HG03378 (cell line): ENCODE measurements around the gene CDX2.
"Not testable (repeated sequence)": the region's sequence is repeated elsewhere in the genome, so short reads cannot be mapped to it uniquely, and the experiment has no call there.

ENCODE experiments used
- ATAC-seq: cut with Tn5 transposase; IDR thresholded peaks from one replicate; pipeline ENCODE4 v1.9.1; 2021; ENCODE audit warnings: mild to moderate bottlenecking, moderate library complexity; ENCODE audit not compliant: unreplicated experiment

The CDX2 gene, protein sequence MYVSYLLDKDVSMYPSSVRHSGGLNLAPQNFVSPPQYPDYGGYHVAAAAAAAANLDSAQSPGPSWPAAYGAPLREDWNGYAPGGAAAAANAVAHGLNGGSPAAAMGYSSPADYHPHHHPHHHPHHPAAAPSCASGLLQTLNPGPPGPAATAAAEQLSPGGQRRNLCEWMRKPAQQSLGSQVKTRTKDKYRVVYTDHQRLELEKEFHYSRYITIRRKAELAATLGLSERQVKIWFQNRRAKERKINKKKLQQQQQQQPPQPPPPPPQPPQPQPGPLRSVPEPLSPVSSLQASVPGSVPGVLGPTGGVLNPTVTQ

DNA sequence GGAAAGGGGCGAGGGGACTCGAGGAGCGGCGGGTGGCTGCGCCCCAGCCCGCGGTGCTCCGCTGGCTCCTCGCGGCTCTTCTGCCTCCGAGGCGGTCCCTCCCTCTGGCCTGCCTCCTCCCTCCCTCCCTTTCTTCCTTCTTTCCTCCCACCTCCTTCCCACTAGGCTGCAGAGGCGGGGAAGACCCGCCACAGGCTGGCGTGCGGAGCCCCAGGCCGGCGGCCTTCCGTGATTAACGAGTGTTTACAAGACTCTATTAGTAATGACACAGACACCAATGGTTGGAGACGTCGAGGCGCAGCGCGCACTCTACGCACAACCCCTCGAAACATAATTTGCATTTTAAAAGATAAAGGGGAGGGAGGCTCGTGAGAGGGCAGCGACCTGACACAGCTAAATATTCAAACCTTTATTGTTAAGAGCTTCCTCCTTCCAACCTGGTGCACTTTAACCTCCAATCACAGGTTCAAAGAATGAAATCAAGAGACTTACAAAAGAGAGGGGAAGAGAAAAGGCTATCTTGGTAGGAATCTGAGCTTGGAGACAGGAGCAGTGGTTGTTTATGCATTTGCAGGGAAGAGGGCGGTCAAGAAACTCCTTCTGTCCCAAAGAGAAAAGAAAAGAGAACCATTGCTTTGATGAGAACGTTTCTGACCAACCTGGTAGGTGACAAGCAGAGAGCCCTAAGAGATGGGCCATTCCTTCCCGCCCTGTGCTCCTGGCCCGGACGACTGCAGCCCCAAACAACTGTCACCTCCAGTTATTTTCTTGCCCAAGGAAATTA lies at the start of gene CDX2:
Gene CDX2, minus strand, starts transcription at position 234 of the 784 bp plus-strand sequence. CDS start 309 bp downstream, outside the sequence.
- no peak for ATAC-seq

DNA sequence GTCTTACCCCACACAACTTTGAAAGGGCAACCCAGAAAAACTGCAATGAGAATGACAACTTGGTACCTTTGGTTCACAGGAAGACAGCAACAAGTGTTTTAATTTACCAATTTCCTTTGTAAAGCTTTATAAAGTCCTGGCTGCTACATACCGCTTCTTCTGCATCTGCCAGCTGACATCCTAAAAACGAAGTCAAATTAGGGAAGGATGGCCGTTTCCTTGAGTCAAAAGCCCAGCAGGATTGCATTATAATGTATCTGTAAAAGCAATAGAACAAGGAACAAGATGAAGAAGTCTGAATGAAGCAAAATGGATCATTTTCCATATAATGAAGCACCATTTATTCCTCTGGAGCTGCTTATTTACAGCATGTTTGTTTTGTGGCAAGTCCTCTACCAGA lies 45.2 kb upstream of the CDX2 start:
- ATAC-seq = no peak

DNA sequence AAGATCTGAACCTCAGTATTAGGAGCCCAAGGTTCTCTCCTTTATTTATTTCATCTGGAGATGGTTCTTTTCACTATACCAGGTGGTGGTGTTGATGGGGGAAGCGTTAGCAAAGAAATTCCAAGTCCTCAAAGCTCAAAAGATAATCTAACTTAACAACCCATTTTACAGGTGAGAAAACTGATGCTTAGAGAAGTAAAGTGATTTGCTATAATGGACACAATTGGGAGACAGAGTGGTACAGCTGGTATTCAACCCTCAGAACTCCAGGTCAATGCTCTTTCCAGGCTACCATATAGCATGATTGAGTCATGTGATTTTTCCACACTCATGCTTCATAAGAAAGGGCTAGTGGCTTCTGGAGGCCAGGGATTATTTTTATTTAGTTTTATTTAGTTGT lies 44.4 kb upstream of the CDX2 start:
- no peak for ATAC-seq

DNA sequence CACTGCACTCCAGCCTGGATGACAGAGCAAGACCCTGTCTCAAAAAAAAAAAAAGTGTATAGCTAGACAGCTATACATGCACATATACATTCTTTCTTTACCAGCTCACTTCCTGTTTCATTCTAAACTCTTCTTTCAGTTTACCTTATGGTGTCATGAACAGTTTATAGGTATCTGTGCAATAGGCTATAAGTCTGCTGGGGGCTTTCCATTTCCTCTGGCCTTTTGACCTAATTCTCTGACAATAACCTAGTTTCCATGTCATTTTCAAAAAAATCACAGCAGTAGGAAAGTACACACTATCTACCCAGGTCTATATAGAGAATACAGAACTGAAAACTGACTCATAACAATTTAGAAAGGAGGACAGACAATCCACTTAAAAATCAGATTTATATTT lies 43.8 kb upstream of the CDX2 start:
- peak; percentile 94 for ATAC-seq

DNA sequence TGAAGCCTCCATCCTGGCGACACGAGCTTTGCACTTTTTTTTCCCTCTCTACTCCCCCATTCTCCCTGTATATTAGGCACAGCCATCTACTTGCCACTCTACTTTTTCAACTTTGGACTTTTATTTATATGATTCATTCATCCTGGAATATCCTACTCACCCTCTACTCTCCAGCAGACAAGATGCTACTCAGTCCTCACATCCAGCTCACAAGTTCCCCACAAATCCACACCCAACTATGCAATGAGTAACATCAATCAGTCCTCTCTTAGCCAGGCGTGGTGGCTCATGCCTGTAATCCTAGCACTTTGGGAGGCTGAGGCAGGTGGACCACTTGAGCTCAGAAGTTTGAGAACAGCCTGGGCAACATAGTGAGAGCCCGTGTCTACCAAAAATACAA lies 43.3 kb upstream of the CDX2 start:
- no peak for ATAC-seq

DNA sequence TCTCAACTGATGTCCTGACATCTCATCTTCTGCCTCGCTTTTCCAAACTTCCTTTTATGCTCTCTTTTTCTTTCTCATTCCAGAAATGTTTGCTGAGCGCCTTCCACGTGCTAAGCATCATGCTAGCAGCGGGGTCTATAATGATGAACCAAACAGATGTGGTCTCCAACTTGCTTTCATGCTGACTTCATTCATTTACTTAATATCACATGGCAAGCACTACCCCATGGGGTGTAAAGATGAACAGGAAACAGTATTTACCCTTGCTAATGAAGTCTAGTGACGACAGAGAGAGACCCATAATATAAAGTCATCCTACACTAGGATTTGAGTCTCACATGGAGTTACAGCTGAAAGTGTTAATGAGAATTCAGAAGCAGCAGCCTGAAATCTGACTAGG lies 40.9 kb upstream of the CDX2 start:
- no peak for ATAC-seq

DNA sequence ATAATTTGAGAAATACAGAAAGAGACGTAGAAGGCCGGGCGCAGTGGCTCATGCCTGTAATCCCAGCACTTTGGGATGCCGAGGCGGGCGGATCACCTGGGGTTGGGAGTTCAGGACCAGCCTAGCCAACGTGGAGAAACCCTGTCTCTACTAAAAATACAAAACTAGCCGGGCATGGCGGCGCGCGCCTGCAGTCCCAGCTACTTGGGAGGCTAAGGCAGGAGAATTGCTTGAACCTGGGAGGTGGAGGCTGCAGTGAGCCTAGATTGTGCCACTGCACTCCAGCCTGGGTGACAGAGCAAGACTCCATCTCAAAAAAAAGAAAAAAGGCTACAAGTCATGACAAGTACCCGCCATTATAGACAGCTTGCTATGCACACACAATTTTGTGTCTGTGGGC lies 35.9 kb upstream of the CDX2 start:
- not testable (repeated sequence) for ATAC-seq

DNA sequence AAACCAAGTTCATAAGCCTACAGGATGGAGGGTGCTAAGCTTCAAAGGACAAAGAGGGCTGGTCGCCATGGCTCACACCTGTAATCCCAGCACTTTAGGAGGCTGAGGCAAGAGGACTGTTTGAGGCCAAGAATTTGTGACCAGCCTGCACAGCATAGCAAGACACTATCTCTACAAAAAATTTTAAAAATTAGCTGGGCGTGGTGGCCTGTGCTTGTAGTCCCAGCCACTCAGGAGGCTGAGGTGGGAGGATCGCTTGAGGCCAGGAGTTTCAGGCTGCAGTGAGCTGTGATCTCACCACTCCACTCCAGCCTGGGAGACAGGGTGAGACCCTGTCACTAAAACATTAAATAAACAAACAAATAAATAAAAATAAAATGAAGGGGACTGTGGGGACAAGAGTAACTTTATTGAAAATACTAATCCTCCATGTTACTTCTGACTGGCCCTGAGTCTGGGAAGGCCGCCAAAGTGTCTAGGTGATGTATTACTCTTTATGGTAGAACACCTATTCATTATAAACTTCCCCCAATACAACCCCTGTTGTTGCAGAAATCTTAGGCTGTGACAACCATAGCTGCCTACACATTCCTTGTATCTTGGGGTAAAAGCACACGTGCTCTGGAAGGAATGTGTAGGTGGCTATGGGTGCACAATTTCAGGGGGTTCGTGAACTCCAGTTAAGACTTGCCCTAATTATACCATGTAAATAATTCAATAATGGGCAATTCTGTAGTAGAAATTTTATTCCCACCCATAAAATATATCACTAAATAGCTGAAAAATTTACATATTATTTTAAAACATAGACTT lies 34.0 kb upstream of the CDX2 start:
- no peak for ATAC-seq

DNA sequence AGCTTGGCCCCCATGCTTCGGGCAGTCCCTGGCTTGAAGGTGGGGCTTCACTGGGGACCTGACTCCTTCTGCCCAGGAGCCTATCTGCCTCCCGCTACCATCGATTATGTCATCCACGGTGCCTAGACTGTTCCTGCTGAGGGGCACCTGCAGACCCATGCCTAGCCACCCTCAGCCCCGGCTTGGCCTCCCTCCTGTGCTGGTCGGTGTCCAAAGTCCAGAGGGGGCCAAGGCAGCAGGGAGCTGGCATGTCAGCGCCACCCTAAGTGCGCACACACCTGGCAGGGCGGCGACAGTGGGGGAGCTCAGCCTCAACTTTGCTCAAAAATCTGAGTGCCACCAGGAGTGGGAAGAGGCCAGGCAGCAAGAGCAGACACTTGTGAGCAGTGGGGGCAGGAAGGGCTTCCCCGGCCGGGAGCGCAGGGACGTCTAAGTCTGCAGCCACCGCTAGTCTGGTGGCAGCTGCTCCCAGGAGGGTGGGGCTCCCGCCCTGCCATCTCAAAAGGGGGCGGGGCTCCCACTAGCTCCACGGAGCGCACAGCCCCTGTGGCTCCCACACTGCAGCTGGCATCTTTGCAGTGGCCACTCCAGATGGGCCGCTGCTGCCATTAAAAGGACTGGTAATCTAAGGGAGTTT lies 32.8 kb upstream of the CDX2 start:
- ATAC-seq = no peak

DNA sequence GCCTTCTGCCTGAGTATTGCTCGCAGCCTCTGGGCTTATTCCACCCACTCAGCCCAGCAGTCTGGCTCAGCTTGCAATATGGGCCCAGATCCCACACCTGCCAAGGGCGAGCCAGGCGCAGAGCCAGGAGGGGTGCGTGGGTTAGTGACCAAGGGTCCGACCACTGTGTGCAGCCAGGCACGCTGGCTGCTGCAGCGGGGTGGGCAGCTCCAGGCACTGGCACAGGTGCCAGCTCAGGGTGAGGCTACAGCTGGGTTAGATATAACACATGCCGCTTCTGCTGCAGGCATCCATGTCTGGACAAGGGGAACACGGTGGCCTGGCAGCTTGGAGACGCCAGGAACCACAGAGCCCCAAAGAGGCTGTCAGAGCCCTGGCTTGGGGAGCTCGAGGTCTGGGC lies 31.9 kb upstream of the CDX2 start:
- no peak for ATAC-seq

DNA sequence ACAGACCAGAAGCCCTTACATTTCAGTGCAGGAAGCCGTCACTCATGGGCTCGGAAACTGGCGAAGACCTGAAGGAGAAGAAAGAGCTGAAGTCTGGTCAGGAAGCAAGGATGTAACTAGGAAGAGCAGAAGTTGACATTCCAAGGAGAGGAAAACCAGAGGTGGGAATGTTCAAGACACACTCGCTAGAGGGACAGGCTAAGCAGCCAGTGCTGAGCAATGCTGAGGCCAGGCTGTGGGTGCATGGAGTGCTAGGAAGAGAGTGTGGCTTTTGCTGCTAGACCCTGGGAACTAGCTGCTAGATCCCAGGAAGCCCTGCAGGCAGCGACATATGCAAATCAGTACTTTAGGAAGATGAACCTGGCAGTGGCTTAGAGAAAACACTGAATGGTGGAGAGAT lies 31.5 kb upstream of the CDX2 start:
- ATAC-seq = no peak

DNA sequence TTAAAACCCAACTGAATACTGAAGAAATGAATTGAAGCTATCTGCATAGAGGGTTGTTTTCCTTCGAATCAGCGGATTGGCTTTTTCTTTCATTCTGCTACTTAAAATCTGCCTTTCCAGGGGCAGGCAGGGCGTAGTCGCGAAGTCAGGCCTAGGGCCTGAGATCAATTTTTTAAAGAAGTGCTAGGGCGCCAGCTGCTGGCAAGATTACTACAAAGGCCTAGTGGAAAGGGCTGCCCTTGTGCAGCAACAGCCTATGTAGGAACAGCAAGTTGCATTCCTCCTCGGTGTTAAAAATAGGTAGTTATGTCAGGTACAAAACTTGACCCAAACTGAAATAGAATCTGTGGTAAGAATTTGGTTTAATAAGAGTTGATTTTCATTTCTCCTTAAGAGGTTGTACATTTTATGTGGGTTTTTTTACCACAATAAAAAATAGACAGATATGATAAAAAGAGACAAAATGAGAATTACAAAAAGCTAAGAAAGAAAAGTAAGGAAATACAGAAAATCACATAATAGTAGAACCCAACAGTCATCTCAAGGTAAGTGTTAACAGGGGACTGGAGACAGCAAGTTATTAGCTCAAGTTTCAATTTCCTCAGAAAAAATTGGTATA lies 28.9 kb upstream of the CDX2 start:
- no peak for ATAC-seq

DNA sequence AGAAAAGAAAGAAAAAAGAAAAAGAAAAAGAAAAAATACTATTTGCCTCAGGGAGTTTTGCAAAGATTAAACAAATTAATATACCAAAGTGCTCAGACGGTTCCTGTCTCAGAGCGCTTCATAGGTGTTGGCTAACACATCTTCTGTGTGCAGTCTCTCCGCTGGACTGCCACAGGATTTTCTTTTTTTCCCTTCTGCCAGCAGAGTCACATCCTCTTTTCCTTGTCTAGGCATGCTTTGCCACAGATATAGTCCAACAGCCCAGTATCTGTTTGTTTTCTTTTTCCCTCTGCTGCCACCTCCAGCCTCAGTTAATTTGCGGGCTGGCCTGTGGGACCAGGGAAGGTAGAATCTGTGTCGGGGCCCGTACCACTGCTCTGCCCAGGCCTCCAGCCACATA lies 22.8 kb upstream of the CDX2 start:
- no peak for ATAC-seq

DNA sequence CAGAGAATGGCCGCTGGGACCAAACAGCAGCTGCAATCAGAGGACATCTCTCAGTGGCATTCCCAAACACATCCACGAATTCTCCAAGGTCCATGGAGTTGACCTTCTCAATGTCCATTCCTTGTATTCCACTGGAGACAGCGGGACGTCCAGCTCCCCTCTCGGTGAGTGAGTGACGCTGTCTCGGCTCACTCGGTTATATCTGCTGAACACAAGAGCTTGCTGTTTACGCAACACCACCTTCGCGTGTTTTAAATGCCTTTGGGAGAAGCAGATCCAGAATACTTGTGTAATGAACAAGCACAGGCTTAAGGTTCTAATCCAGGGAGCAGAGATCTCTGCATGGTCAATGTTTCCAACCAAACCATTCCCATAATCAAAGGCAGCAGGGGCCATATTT lies 19.4 kb upstream of the CDX2 start, which contains the start of gene URAD:
Gene URAD, minus strand, starts transcription at position 174 of the 400 bp plus-strand sequence. Its CDS starts 56 bp downstream, at position 118.
- ATAC-seq = no peak

DNA sequence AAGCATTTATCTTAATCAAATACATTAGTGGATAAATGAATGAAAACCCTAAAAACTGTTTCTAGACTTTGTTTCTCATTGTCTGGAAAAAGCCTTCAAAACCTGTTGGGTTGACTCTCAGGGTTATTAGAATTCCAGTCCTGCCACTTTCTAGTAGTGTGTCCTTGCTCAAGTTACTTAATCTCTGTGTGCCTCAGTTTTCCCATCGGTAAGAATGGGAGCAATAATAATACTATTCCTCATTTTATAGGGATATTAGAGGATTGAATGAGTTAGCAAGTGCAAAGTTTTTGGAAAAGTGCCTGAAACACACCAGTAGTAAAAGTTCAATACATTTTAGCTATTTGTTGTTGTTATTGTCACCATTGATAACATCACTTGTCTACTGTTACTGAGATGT lies 16.5 kb upstream of the CDX2 start:
- ATAC-seq = no peak

DNA sequence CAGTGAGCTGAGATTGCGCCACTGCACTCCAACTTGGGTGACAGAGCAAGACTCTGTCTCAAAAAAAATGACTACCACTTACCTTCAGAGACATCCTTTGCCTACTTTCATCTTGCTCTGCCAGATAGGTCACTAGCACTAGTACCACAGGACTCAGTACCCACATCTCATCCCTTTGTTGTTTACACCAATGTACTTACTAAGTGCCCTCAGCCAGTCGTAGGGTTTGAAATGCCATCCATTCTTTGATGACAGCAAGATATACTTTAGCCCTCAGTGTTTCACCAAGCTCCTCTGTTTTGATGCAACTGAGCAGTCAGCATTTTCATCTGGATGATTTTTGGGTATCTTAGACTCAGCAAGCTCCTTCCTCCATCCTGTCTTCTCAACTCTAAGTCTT lies 13.2 kb upstream of the CDX2 start:
- ATAC-seq = no peak

DNA sequence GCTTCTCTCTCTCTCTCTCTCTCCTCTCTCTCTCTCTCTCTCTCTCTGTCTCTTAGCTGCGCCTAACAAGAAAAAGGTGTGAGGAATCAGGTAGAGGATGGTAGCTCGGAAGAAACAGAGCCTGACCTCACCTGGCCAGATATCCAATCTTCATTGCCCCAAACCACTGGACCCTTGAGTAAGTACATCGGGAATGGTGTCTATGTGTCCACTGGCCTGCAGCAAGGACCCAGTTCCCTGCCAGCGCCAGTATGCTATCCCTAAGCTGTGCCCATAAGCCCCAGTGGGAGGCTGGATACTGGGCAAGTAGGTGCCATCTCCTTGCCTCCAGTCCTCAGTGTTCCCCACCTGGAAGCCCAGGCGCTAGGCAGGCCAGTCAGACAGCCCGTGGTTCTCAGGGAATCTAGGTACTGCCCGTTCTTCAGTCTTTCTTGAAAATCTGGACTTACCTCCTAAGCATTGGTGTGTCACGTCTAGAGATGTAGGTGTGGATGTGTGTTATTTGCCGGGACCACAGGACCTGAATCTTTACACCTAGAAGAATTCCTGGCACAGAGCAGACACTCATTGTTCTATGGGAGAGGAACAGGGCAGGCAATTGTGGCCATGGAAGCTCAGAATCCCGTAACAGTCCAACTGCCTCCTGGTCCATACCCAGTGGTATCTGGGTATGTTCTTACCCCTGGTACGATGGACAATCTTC lies 12.0 kb upstream of the CDX2 start:
- ATAC-seq = no peak

DNA sequence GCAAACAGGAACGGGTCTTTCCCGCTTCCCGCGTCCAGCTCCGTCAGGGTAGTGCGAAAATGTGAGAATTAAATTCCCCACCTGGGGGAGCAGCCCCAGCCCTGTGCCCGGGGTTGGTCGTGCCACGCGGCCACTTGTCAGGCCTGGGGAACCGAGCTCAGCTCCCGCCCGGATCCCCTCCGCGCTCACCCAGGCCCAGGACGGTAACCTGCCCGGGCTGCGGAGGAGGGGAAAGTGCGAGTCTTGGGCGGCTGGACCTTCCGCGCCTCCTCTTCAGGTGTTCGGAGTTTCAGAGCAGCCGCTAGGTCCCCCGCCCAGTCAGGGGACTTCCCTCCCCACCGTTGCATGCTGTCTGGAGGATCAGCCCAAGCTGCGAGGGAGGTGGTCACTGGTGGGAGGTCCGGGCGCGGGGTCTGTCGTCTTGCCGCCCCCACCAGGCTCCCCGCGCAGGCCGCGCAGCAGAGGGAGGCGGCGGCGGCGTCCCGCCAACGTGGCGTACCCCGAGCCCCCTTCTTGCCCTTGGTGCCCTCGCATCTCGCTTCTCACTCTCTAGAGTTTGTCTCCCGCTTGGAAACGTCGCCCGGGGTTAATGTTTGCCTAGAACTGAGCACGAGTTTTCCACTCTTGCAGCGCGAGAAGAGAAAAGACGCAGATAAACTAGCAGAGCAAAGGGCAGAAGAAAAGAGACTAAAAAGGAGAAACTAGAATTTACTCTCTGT lies 11.3 kb upstream of the CDX2 start:
- ATAC-seq = no peak

DNA sequence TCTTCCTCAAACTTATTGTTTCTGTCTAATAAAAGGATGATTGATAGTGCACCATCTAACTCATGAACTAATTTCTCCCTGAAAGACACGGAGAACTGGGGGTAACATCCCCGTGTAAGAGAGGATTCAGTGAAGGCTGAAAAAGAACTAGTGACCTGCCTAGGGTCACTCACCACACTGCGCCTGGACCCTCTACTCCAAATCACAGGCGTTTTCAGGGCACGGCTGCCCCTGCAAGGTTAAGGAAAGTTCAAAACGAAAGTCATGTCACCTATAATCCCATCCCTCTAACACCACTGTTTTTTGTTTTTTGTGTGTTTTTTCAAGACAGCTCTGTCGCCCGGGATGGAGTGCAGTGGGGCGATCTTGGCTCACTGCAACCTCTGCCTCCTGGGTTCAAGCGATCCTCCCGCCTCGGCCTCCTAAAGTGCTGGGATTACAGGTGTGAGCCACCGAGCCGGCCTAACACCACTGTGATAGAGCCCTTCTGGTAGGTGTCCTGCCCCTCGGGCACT lies 10.7 kb upstream of the CDX2 start:
- no peak for ATAC-seq
